Activated T-cell treated with anti-CD3 and anti-CD28 coated beads, Interleukin-2, amount 50 U/mL, for 24 hours (primary cell): Measurements from ENCODE around the gene SLC19A1.
"Not testable (repeated sequence)": the region's sequence is repeated elsewhere in the genome, so short reads cannot be mapped to it uniquely, and the experiment has no call there.

Source experiments
- DNase-seq: peaks from one replicate; pipeline ENCODE4 v3.0.0-alpha.2; 2020
- H3K27ac Mint-ChIP-seq: 2 replicates; pipeline ENCODE4 v1.8.0; 2020; ENCODE audit warnings: mild to moderate bottlenecking, mixed read lengths
- H3K27me3 Mint-ChIP-seq: 2 replicates; pipeline ENCODE4 v1.8.0; 2020; ENCODE audit warnings: mixed read lengths
- H3K36me3 Mint-ChIP-seq: 2 replicates; pipeline ENCODE4 v1.8.0; 2020; ENCODE audit warnings: low read depth, mixed read lengths
- H3K4me1 Mint-ChIP-seq: 2 replicates; pipeline ENCODE4 v1.8.0; 2020; ENCODE audit warnings: low read depth, mixed read lengths
- H3K4me3 Mint-ChIP-seq: 2 replicates; pipeline ENCODE4 v1.8.0; 2020; ENCODE audit warnings: mild to moderate bottlenecking, moderate library complexity, mixed read lengths
- H3K9me3 Mint-ChIP-seq: 2 replicates; pipeline ENCODE4 v1.8.0; 2020; ENCODE audit warnings: mixed read lengths

Gene SLC19A1

DNA sequence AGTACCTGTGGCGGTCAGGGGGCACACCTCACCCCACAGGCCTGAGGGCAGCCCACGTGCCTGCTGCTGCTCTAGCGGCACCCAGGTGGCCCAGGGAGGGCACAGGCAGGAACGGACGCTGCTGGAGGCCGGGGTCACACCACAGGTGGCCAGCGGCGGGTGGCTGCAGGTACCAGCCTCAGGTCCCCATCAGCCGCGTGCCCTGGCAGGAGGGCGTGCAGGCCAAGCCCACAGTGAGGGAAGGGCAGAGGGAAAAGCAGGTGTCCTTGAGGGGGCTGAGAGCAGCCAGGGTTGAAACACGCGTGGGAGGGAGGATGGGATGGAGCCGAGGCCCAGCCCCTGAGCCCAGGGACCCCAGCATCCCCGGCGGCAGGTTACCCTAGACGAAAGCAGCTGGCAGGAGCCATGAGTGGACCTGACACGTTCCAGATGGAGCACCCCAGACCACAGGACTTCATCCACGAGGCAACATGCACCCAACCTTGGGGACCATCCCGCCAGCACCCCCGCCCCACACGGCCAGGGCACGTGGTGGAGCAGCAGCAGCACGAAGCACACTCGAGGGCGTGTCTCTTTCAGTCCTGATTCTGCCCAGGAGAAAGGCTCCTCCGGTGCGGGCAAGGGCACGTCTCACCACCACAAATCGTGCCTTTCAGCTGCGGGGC is 3.7 kb downstream of the SLC19A1 start:
- Mint-ChIP-seq H3K27me3 (no peaks in the 10 kb centered on the region), H3K4me1 (peaks cover 43% of the 10 kb centered on the region), H3K4me3 (no peak overlapping the region), H3K36me3 (peaks cover 68% of the 10 kb centered on the region), H3K27ac (no peak overlapping the region), H3K9me3 (no peaks in the 10 kb centered on the region)
- peak; percentile 28 for DNase-seq

DNA sequence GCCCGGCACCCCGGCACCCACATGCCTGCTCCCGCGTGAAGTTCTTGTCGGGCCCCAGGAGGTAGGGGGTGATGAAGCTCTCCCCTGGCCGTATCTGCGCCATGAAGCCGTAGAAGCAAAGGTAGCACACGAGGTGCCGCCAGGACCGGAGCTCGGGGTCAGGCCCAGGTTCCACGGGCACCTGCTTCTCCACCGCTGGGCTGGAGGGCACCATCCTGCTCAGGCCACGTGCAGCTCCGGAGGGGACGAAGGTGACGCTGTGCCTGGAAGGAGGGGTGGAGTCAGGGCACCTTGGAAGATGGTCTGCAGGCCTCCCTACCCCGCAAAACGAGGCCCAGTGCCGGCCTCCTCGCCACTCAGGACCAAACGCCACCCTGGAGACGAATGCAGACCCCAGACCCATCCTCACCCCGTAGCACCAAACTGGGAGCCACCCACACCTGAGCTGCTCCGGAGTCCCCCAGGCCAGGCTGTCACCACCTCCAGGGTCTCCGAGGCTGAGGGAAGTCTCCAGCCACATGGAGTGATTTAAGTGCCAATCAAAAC is 4.4 kb downstream of the SLC19A1 start:
- DNase-seq, result peak; percentile 19
- no peak overlapping the region for H3K4me3 Mint-ChIP-seq
- no peaks in the 10 kb centered on the region for H3K27me3 Mint-ChIP-seq
- H3K27ac Mint-ChIP-seq, result no peak overlapping the region
- no peaks in the 10 kb centered on the region for H3K9me3 Mint-ChIP-seq
- peaks cover 73% of the 10 kb centered on the region for H3K36me3 Mint-ChIP-seq
- H3K4me1 Mint-ChIP-seq, result peaks cover 45% of the 10 kb centered on the region

DNA sequence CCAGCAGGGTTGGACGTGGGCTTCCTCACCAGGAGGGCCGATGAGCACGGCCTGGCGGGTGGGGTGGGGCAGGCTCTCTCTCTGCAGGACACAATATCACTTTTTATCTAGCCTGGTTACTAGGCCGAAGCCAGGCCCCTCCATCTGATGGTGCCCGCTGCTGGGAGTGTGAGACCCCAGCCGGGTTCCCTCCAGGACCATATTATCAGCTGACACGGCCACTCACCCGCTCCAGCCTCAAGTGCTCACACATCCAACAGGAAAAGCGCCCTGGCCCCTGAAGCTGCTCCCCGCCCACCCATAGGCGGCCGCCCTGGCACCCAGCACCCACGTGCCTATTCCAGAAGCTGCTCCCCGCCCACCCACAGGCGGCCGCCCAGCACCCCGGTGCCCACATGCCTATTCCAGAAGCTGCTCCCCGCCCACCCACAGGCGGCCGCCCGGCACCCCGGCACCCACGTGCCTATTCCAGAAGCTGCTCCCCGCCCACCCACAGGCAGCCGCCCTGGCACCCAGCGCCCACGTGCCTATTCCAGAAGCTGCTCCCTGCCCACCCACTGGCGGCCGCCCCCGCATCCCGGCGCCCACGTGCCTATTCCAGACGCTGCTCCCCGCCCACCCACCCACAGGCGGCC is 5.0 kb downstream of the SLC19A1 start:
- H3K4me3 Mint-ChIP-seq, result no peak overlapping the region
- no peaks in the 10 kb centered on the region for H3K27me3 Mint-ChIP-seq
- DNase-seq, result peak; percentile 21
- no peaks in the 10 kb centered on the region for H3K9me3 Mint-ChIP-seq
- H3K36me3 Mint-ChIP-seq, result peaks cover 79% of the 10 kb centered on the region
- peaks cover 48% of the 10 kb centered on the region for H3K4me1 Mint-ChIP-seq
- peak overlapping the region; percentile 52 for H3K27ac Mint-ChIP-seq

- H3K4me1 Mint-ChIP-seq, result peaks cover 48% of the 10 kb centered on the region
Observed at GRCh38 chr21:45536301-45537081, 5.7 kb downstream of the SLC19A1 start.

GRCh38 chr21:45535341-45536081 is 6.7 kb downstream of the SLC19A1 start:
- H3K27me3 Mint-ChIP-seq, result no peaks in the 10 kb centered on the region
- no peak overlapping the region for H3K27ac Mint-ChIP-seq
- peaks cover 78% of the 10 kb centered on the region for H3K36me3 Mint-ChIP-seq
- peaks cover 42% of the 10 kb centered on the region for H3K4me1 Mint-ChIP-seq
- no peaks in the 10 kb centered on the region for H3K9me3 Mint-ChIP-seq
- H3K4me3 Mint-ChIP-seq, result no peak overlapping the region
- DNase-seq, result peak; percentile 30

More at GRCh38 chr21:45536301-45537081, 5.7 kb downstream of the SLC19A1 start:
- Mint-ChIP-seq H3K4me3 (no peak overlapping the region), H3K9me3 (no peaks in the 10 kb centered on the region), H3K27me3 (no peaks in the 10 kb centered on the region), H3K36me3 (peaks cover 85% of the 10 kb centered on the region), H3K27ac (peak overlapping the region; percentile 52)
- DNase-seq, result peak; percentile 25

GRCh38 chr21:45534636-45535331 is 7.5 kb downstream of the SLC19A1 start:
- Mint-ChIP-seq H3K36me3 (peaks cover 71% of the 10 kb centered on the region), H3K27ac (no peak overlapping the region), H3K9me3 (no peaks in the 10 kb centered on the region), H3K4me1 (peaks cover 35% of the 10 kb centered on the region), H3K4me3 (no peak overlapping the region), H3K27me3 (no peaks in the 10 kb centered on the region)
- peak; percentile 26 for DNase-seq

DNA sequence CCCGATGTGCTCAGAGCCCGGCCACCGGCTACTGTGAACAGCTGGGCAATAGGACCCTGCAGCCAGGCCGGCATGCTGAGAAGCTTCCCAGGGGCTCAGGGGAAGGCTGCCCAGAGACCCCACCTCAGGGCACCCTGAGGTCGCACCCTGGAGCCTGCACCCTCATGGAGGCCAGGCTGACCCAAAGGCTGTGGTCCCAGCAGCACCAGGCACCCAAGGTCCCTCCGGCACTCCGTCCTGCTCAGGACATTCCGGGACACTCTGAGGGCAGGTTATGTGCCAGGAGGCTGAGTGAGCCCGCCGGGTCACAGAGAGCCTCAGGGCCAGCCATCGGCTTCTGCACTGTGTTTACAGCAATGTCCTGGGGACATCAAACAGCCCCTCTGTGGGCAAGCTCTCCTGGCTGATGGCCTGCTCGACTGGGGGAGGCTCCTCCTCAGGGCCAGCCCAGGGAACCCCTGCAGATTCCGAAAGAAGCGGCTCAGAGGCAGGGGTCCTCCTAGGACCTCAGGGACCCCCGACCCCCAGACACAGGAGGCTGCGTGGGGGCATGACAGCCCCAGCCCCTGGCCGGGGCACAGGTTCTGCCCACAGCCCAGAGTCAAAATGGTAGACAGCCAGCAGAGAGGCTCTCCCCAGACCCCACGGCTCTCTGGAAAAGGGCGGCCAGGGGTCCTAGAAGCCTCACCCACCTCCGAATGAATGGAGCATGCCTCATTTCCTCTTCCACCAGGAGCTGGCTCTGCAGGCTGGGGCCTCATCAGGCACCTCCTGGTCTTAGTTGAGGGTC is 8.2 kb downstream of the SLC19A1 start:
- Mint-ChIP-seq H3K9me3 (no peaks in the 10 kb centered on the region), H3K4me1 (peaks cover 30% of the 10 kb centered on the region), H3K27me3 (no peaks in the 10 kb centered on the region), H3K36me3 (peaks cover 64% of the 10 kb centered on the region), H3K4me3 (no peak overlapping the region), H3K27ac (no peak overlapping the region)
- peak; percentile 30 for DNase-seq

DNA sequence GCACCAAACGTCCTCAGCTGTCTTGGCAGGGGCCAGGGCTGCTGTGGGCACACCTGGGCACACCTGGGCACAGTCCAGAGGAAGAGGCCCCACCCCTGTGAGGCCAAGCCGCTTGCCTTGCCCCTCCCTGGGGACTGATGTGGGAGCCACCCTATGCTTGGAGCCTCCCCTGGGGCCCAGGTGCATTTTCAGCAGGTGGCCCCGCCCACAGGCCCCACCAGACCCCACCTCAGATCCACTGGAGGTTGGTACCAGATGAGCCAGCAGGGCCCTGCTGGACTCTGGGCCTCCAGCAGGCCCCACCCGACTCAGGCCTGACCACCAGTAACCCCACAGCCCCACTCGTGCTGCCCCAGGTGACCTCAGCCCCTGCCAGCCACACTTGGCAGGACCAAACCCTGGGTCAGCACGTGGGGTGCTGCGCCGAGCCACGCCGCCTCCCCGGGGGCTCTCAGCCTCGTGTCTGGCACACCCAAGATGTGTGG is 8.8 kb downstream of the SLC19A1 start:
- H3K9me3 Mint-ChIP-seq, result no peaks in the 10 kb centered on the region
- DNase-seq, result peak; percentile 27
- H3K27ac Mint-ChIP-seq, result peak overlapping the region; percentile 52
- peaks cover 28% of the 10 kb centered on the region for H3K4me1 Mint-ChIP-seq
- no peak overlapping the region for H3K4me3 Mint-ChIP-seq
- peaks cover 61% of the 10 kb centered on the region for H3K36me3 Mint-ChIP-seq
- H3K27me3 Mint-ChIP-seq, result no peaks in the 10 kb centered on the region

GRCh38 chr21:45532826-45533360 is 9.3 kb downstream of the SLC19A1 start:
- peaks cover 59% of the 10 kb centered on the region for H3K36me3 Mint-ChIP-seq
- peak overlapping the region; percentile 52 for H3K27ac Mint-ChIP-seq
- no peak overlapping the region for H3K4me3 Mint-ChIP-seq
- no peaks in the 10 kb centered on the region for H3K9me3 Mint-ChIP-seq
- H3K27me3 Mint-ChIP-seq, result no peaks in the 10 kb centered on the region
- peaks cover 27% of the 10 kb centered on the region for H3K4me1 Mint-ChIP-seq
- peak; percentile 28 for DNase-seq

DNA sequence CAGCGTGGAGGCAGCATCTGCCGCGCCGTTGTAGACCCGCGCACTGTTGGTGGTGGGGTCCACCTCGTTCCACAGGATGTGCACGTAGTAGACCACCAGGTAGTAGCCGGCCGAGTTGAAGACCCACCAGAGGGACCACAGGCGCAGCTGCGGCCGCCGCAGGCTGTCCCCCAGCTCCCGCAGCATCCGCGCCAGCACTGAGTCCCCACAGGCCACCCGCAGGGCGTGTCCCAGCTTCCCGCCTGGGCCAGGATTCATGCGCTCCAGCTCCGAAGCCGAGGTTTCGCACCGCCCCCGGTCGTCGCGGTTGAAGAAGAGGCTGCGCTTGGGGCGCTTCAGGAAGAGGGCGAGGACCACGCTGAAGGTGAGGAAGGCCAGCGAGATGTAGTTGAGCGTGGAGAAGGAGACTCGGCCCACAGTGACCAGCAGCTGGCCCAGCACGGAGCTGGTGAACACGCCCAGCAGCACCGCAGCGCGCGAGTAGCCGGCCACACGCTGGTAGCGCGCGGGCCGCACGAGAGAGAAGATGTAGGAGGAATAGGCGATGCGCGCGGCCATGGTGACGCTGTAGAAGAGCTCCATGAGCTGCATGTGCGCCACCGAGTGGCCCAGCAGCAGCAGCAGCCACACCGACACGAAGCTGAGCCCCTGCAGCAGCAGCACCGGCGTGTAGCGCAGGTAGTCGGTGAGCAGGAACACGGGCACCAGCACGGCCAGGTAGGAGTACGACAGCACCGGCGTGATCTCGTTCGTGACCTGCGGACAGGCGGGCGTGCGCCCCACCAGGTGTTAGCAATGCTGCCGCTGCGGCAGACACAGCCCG is 10.6 kb downstream of the SLC19A1 start:
- Mint-ChIP-seq H3K27ac (no peak overlapping the region), H3K9me3 (no peaks in the 10 kb centered on the region), H3K27me3 (no peaks in the 10 kb centered on the region), H3K4me3 (no peak overlapping the region), H3K4me1 (peaks cover 26% of the 10 kb centered on the region), H3K36me3 (peaks cover 55% of the 10 kb centered on the region)
- DNase-seq, result peak; percentile 25

- not testable (repeated sequence) for H3K27me3 Mint-ChIP-seq, H3K4me3 Mint-ChIP-seq, H3K27ac Mint-ChIP-seq, DNase-seq, H3K9me3 Mint-ChIP-seq
- Mint-ChIP-seq H3K4me1 (peaks cover 24% of the 10 kb centered on the region), H3K36me3 (peaks cover 54% of the 10 kb centered on the region)
Observed at GRCh38 chr21:45531114-45531392, 11.2 kb downstream of the SLC19A1 start.

GRCh38 chr21:45530423-45531113 is 11.7 kb downstream of the SLC19A1 start:
- DNase-seq, result peak; percentile 20
- H3K9me3 Mint-ChIP-seq, result no peaks in the 10 kb centered on the region

More at GRCh38 chr21:45530423-45531113, 11.7 kb downstream of the SLC19A1 start:
- Mint-ChIP-seq H3K27me3 (no peaks in the 10 kb centered on the region), H3K4me1 (peaks cover 22% of the 10 kb centered on the region), H3K36me3 (peaks cover 53% of the 10 kb centered on the region), H3K4me3 (no peak overlapping the region), H3K27ac (no peak overlapping the region)
